Lung microvascular endothelial cell (primary cell): ENCODE results near the gene CDC37. TPM values are rescaled to one million over a fixed set of nuclear protein-coding genes. Genes with fewer than 3 reads are reported as not detected.
A peak's percentile ranks its signal among the peaks of the same experiment; 100 is the strongest.

Experiments used
- DNase-seq, 2 donors: peaks; one replicate each; pipeline versions ENCODE4 v3.0.0 to v3.0.0-alpha.2; 2010; ENCODE audit warnings: low read depth in 2 of 2
- total RNA-seq: library from RNA; depleted of rRNA; stranded (reverse); fragments of >200 nt; gene quantifications from 2 replicates; pipeline ENCODE4 v1.2.1, GENCODE V29; 2014

Gene CDC37
- 198 and 235 TPM in 2 replicates for total RNA-seq

GRCh38 chr19:10403137-10404021 is at the start of gene CDC37:
Gene CDC37 (minus strand): TSS chr19:10403542. CDS start chr19:10403479, 63 bp downstream.
- DNase-seq, result peak; percentile 98

GRCh38 chr19:10450853-10451609 is 47.7 kb upstream of the CDC37 start:
- no peak for DNase-seq

DNA sequence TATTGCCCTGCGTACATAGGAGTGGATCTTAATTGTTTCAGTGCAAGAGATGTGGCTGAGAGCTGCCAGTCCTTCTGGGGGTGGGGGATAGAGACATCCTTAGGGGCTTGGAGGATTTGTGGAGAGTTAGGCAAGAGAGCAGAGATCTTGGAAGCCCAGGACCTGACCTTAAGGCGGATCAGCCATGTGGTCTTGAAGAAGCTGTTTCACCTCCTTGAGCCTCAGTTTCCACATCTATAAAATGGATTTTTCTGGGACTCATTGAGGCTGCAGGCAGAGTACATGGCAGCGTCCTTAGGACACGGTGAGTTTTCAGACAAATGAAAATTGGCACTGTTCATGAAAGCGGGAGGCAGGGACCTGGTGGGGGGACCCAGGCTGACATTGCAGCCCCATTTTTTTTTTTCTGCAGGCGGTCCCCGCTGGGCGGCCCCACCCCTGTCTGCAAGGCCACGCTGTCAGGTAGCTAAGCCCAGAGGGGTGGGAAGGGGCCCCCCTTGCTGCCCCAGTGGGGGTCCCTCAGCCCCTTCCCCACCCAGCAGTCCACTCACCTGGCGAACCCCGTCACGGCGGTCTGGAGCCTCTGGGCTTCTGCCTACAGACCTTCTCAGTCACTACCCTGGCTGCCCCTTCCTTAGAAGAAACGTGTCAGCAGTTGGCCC is 47.0 kb upstream of the CDC37 start:
- no peak for DNase-seq

- DNase-seq, result no peak
Observed at GRCh38 chr19:10449037-10449436, 45.7 kb upstream of the CDC37 start.

DNA sequence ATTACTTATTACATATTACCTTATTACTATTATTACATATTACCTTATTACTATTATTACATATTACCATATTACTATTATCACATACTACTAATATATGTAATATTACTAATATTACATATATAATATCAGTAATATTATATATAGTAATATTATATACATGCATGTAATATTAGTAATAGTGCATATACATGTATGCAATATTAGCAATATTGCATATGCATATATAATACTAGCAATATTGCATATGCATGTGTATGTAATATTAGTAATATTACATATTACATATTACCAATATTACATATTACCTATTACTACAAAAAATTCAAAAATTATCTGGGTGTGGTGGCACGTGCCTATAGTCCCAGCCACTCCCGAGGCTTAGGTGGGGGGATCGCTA is 39.4 kb upstream of the CDC37 start:
- no peak for DNase-seq

DNA sequence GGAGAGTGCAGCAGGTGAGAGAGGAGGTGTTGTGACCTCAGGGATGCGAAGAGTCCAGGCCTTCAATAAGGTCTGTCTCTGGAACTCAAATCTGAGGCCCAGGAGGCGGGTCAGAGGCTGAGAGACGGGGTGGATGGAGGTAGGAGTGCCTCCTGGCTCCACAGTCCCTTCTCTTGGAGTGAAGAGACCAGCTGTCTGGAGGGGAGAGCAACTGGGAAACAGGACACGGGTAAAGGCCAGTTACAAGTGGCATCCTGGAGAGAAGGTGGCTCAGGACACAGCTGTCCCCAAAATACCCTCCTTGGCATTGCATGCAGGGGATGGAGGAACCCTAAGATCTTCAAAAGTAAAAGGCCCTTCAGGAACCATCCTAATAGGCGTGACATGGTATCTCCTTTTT is 36.2 kb upstream of the CDC37 start:
- DNase-seq, result no peak

GRCh38 chr19:10433131-10433536 is 29.8 kb upstream of the CDC37 start:
- no peak for DNase-seq

DNA sequence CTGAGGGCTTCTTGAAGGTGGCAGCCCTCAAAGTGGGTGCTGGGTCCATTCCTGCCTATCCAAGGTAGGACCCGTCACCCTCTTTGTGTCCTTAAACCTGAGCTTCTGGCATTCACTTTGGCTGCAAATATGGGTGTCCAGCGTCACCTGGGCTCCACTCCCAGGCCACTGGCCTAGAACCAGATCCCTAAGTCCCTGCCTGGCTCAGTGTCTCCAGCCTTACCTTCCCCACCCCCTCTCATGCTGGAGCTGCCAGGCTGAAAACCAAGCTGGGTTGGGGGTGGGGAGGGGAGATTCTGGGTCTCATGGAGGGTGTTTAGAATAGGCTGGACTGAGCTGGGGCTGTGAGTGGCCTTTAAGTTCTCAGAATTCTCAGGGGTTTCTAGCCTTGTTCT is 29.4 kb upstream of the CDC37 start:
- no peak for DNase-seq

- DNase-seq, result peak; percentile 33 to 43
Observed at GRCh38 chr19:10431943-10432735, 28.8 kb upstream of the CDC37 start.

DNA sequence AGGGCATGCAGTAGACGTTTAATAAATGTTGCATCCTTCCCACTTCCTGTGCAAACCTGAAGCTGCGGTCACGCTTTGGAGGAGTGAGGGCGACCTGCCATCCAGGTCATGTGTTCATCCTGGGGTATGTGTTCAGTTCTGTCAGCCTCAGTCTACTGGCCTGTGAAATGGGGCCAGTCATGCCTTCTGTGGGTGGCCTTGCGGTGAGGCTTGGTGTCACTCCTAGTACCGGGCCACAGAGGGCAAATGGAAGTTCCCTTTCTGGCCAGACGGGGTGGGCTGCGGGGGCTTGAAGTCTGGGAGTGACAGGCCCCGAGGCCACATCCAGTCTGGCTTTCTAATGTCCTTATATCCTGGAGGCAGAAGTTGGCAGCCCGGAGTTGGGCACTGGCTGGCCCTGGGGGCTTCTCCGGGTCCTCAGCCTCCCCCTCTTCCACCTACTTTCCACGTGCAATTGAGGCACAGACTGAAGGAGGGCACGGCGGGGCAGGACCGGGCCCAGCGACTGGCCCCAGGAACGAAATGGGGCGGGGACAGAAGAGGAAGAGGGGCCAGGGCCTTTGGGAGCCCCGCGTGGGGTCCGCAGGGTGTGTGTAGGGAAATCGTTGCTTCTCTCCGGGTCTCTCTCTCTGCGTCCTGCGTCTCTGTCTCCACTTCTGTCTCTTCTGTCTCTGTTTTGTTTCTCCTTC is 28.1 kb upstream of the CDC37 start:
- peak in 1 of 2 donors; percentile 23 for DNase-seq

- peak; percentile 27 to 71 for DNase-seq
Observed at GRCh38 chr19:10430505-10431253, 27.3 kb upstream of the CDC37 start.

GRCh38 chr19:10428996-10429381 is 25.6 kb upstream of the CDC37 start:
- no peak for DNase-seq

DNA sequence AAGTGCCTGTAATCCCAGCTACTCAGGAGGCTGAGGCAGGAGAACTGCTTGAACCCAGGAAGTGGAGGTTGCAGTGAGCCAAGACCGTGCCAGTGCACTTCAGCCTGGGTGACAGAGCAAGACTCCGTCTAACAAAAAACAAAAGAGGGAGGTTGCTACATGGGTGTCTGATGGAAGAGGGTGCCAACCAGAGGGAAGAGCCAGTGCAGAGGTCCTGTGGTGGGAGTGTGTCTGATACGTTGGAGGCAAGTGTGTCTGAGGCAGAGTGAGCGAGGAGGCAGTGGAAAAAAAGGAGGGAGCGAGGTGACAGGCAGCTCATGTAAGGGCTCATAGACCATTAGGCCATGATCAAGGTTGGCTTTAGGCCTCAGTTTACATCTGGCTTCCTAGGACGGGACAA is 23.8 kb upstream of the CDC37 start:
- no peak for DNase-seq

- DNase-seq, result peak; percentile 77 to 85
Observed at GRCh38 chr19:10424011-10424637, 20.8 kb upstream of the CDC37 start.

- DNase-seq, result no peak
Observed at GRCh38 chr19:10422846-10423245, 19.5 kb upstream of the CDC37 start.

GRCh38 chr19:10422046-10422461 is 18.7 kb upstream of the CDC37 start:
- DNase-seq, result no peak

DNA sequence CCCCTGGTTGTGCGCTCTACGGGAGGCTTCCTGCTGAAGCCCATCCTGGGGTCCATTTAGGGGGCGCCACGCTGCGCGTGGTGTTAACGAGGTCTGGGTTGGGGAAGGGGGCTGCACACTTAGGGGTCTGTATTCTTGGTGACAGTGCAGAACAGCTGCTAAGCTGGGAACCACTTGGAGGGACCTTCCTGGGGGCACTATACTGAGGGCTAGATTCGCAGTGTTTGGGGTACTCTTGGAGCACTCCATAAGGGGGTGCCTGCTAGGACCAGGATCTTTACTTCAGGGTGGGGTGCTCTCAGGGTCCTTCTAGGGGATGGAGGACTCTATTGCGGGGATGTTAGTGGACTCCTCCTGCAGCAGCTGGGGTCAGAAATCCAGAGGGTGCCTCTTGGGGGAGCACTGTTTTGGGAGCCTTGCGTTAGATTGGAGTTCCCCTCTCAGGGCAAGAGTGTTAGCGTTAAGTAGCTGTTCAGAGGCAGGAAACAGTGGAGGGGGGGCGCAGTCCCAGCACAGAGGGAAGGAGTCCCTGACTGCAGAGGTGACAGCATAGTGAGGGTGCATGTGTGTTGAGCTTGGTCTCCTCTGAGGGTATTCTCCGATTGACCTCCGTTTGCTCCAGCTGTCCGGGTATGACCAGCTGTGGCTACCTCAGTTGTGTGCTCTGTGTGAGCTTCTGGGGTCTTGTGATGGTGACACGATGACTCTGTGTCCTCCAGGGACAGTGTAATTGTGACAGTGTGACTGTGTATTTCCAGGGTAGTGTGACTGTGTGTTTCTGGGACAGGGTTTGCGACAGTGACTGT is 18.1 kb upstream of the CDC37 start:
- no peak for DNase-seq

DNA sequence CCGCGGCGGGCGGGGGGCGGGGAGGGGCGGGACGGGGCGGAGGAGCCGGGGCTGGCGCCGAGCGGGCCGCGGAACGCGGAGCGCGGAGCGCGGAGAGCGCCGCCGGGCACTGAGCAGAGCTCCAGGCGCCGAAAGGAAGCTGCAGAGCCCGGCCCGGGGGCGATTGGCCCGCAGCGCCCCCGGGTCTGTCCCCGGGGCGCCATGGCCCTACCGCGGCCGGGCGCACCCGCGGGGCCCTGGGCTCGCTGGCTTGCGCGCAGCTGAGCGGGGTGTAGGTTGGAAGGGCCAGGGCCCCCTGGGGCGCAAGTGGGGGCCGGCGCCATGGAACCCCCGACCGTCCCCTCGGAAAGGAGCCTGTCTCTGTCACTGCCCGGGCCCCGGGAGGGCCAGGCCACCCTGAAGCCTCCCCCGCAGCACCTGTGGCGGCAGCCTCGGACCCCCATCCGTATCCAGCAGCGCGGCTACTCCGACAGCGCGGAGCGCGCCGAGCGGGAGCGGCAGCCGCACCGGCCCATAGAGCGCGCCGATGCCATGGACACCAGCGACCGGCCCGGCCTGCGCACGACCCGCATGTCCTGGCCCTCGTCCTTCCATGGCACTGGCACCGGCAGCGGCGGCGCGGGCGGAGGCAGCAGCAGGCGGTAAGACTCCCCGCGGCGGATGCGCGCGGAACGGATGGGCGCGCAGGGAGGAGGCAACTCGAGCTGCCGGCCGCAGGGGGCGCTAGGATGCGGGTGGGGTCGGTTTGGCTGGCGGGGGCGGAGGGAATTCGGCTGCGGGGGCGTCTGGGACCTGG is 17.3 kb upstream of the CDC37 start, which contains the start of gene PDE4A:
Gene PDE4A (plus strand): TSS at position 95 of the 796 bp plus-strand sequence. CDS start 227 bp downstream, at position 322.
- peak; percentile 61 to 63 for DNase-seq
